Loucy (cell line): ENCODE data around the gene PROK1.
A peak's percentile ranks its signal among the peaks of the same experiment; 100 is the strongest.

Experiments used
- H2AFZ ChIP-seq: fragments of 200-600 bp; sonication (generic); 2 replicates; pipeline ENCODE4 v1.6.0; 2016; ENCODE audit warnings: antibody characterized with exemption, mild to moderate bottlenecking, low read length, moderate library complexity
- H3F3A ChIP-seq: fragments of 200-600 bp; 2 replicates; pipeline ENCODE4 v1.6.0; 2016; ENCODE audit warnings: antibody characterized with exemption, low read depth, mild to moderate bottlenecking
- H3K27me3 ChIP-seq: fragments of 200-600 bp; sonication (generic); 2 replicates; pipeline ENCODE4 v1.6.1; 2014; ENCODE audit warnings: low read length, mild to moderate bottlenecking; ENCODE audit not compliant: insufficient read depth, poor library complexity, severe bottlenecking
- H3K36me3 ChIP-seq: fragments of 200-600 bp; sonication (generic); 2 replicates; pipeline ENCODE4 v1.6.1; 2016; ENCODE audit warnings: low read length; ENCODE audit not compliant: insufficient read depth
- H3K4me1 ChIP-seq: fragments of 200-600 bp; sonication (generic); 2 replicates; pipeline ENCODE4 v1.5.1; 2014; ENCODE audit warnings: low read length, mild to moderate bottlenecking; ENCODE audit not compliant: insufficient read depth, poor library complexity, severe bottlenecking
- H3K4me2 ChIP-seq: fragments of 200-600 bp; sonication (generic); 2 replicates; pipeline ENCODE4 v1.6.0; 2014; ENCODE audit warnings: antibody characterized with exemption, low read length, low read depth, mild to moderate bottlenecking; ENCODE audit not compliant: poor library complexity, severe bottlenecking
- H3K4me3 ChIP-seq: fragments of 200-600 bp; sonication (generic); 2 replicates; pipeline ENCODE4 v1.5.1; 2014; ENCODE audit warnings: low read length, mild to moderate bottlenecking, mixed read lengths; ENCODE audit not compliant: poor library complexity, severe bottlenecking
- H3K79me2 ChIP-seq: fragments of 200-600 bp; sonication (generic); 2 replicates; pipeline ENCODE4 v1.6.1; 2014; ENCODE audit warnings: low read length; ENCODE audit not compliant: insufficient read depth
- H3K9ac ChIP-seq: fragments of 200-600 bp; sonication (generic); 2 replicates; pipeline ENCODE4 v1.6.0; 2014; ENCODE audit warnings: mild to moderate bottlenecking, low read depth, low read length, moderate library complexity; ENCODE audit not compliant: poor library complexity, severe bottlenecking
- H3K9me2 ChIP-seq: fragments of 200-600 bp; sonication (generic); replicated peaks from 2 replicates; pipeline ENCODE4 v1.6.1; 2016; ENCODE audit warnings: low read depth, low read length, mixed read lengths
- H3K9me3 ChIP-seq: fragments of 200-600 bp; sonication (generic); 2 replicates; pipeline ENCODE4 v1.6.1; 2014; ENCODE audit warnings: mild to moderate bottlenecking, antibody characterized with exemption, low read length, low read depth; ENCODE audit not compliant: insufficient read depth
- H4K20me1 ChIP-seq: fragments of 200-600 bp; sonication (generic); 2 replicates; pipeline ENCODE4 v1.6.0; 2014; ENCODE audit warnings: antibody characterized with exemption, low read length, mild to moderate bottlenecking; ENCODE audit not compliant: insufficient read depth, poor library complexity, severe bottlenecking
- CTCF ChIP-seq: fragments of 200-600 bp; sonication (generic); conservative IDR thresholded peaks from 2 replicates; pipeline ENCODE4 v1.5.1; 2014; ENCODE audit warnings: mild to moderate bottlenecking, antibody characterized with exemption, low read length
- EZH2phosphoT487 ChIP-seq: fragments of 200-600 bp; IDR thresholded peaks from 2 replicates; pipeline ENCODE4 v1.6.1; 2018; ENCODE audit warnings: antibody characterized with exemption, mild to moderate bottlenecking, moderate library complexity, borderline replicate concordance

The PROK1 gene

GRCh38 chr1:110455151-110455550 is 4.2 kb downstream of the PROK1 start:
- Histone ChIP-seq H3K4me2 (no peak overlapping the region), H4K20me1 (no peaks in the 10 kb centered on the region), H2AFZ (no peak overlapping the region), H3K36me3 (no peaks in the 10 kb centered on the region), H3F3A (no peaks in the 10 kb centered on the region), H3K9ac (no peak overlapping the region), H3K4me3 (no peak overlapping the region), H3K27me3 (no peaks in the 10 kb centered on the region), H3K9me2 (no peaks in the 10 kb centered on the region), H3K4me1 (no peaks in the 10 kb centered on the region), H3K9me3 (no peaks in the 10 kb centered on the region), H3K79me2 (no peaks in the 10 kb centered on the region)
- no peak for TF ChIP-seq EZH2phosphoT487
- TF ChIP-seq CTCF = no peak

DNA sequence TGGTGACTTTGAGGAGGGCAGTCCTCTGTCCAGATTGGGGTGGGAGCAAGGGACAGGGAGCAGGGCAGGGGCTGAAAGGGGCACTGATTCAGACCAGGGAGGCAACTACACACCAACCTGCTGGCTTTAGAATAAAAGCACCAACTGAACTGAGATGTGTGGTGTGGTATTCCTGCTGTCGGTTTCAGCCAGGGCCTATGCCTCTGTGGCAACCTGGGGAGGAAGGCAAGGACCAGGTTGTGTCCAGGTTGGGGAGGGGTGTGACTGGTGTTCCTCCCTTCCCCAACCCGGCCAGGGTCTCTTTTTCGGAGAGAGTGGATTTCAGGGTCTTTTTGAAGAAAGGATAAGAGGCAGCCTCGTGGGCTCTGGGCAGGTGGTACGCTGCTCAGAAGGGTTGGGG is 6.3 kb downstream of the PROK1 start:
- no peak overlapping the region for H3K4me3 ChIP-seq
- no peaks in the 10 kb centered on the region for H3K9me3 ChIP-seq
- H3K4me2 ChIP-seq = no peak overlapping the region
- no peaks in the 10 kb centered on the region for H3K4me1 ChIP-seq
- H3K36me3 ChIP-seq = no peaks in the 10 kb centered on the region
- H2AFZ ChIP-seq = no peak overlapping the region
- no peaks in the 10 kb centered on the region for H4K20me1 ChIP-seq
- no peaks in the 10 kb centered on the region for H3K79me2 ChIP-seq
- no peaks in the 10 kb centered on the region for H3F3A ChIP-seq
- TF ChIP-seq CTCF (no peak), EZH2phosphoT487 (no peak)
- no peaks in the 10 kb centered on the region for H3K27me3 ChIP-seq
- H3K9ac ChIP-seq = no peak overlapping the region
- no peaks in the 10 kb centered on the region for H3K9me2 ChIP-seq

- H3K79me2 ChIP-seq = no peaks in the 10 kb centered on the region
- no peaks in the 10 kb centered on the region for H3K9me3 ChIP-seq
- no peaks in the 10 kb centered on the region for H3K9me2 ChIP-seq
- no peak overlapping the region for H3K4me2 ChIP-seq
- H4K20me1 ChIP-seq = no peaks in the 10 kb centered on the region
- H3K36me3 ChIP-seq = no peaks in the 10 kb centered on the region
- no peaks in the 10 kb centered on the region for H3K27me3 ChIP-seq
- H3K4me3 ChIP-seq = no peak overlapping the region
- peak; percentile 95 for TF ChIP-seq CTCF
- TF ChIP-seq EZH2phosphoT487 = no peak
- H3K9ac ChIP-seq = no peak overlapping the region
- no peaks in the 10 kb centered on the region for H3F3A ChIP-seq
- no peak overlapping the region; the same call in 1 of the 2 replicates for H2AFZ ChIP-seq
- H3K4me1 ChIP-seq = no peaks in the 10 kb centered on the region
These were observed 9.6 kb downstream of the PROK1 start for GRCh38 chr1:110460253-110461220.
